A549 (cell line): ENCODE measurements around the gene MYDGF. TPM values are rescaled to one million over a fixed set of nuclear protein-coding genes. Genes with fewer than 3 reads are reported as not detected.

Source experiments
- ATAC-seq, 2 experiments: fragments of 200-7000 bp in 1 of 2; fragments of >200 bp in 1 of 2; cut with Nextera tagmentation in 1 of 2; cut with Tn5 transposase in 1 of 2; 3 replicates each; pipeline versions ENCODE4 v1.8.0 to v1.9.1; 2018 to 2020; ENCODE audit warnings: mild to moderate bottlenecking in 1 of 2, moderate library complexity in 1 of 2
- CTCF ChIA-PET: fragments of 300-600 bp; sonication (Branson Sonifier 250); formaldehyde crosslinking; extraction: SDS; loops from one replicate; lab custom pipeline; 2021; ENCODE audit warnings: antibody characterized with exemption, inconsistent platforms; lab: Yijun Ruan, JAX
- POLR2A ChIA-PET: fragments of 350-600 bp; formaldehyde crosslinking; extraction: SDS; loops from one replicate; lab custom pipeline; 2021; ENCODE audit warnings: antibody characterized with exemption, inconsistent platforms; lab: Yijun Ruan, JAX
- DNase-seq, 2 experiments: peaks; one replicate each; pipeline versions ENCODE4 v3.0.0 to v3.0.0-alpha.2; 2011 to 2016; ENCODE audit warnings: low read depth in 1 of 2, low spot score in 1 of 2
- FAIRE-seq: peaks from 2 replicates; lab custom pipeline; 2011; peaks lifted over from hg19 to GRCh38; lab: Jason Lieb, UNC
- H3K27ac ChIP-seq, 2 experiments: fragments of >200 bp; sonication (Bioruptor Twin); formaldehyde crosslinking; 3 replicates each; pipeline ENCODE4 v1.5.1; 2016 to 2017
- H3K4me1 ChIP-seq: fragments of >200 bp; sonication (Bioruptor Twin); formaldehyde crosslinking; 3 replicates; pipeline ENCODE4 v1.6.1; 2016
- H3K4me2 ChIP-seq: fragments of >200 bp; sonication (Bioruptor Twin); formaldehyde crosslinking; 3 replicates; pipeline ENCODE4 v1.6.1; 2016
- H3K4me3 ChIP-seq: fragments of >200 bp; sonication (Bioruptor Twin); formaldehyde crosslinking; 3 replicates; pipeline ENCODE4 v1.5.1; 2016
- H3K9me3 ChIP-seq: fragments of >200 bp; sonication (Bioruptor Twin); formaldehyde crosslinking; 3 replicates; pipeline ENCODE4 v1.6.1; 2016
- CEBPB ChIP-seq, 2 experiments: fragments of >200 bp in 1 of 2; sonication (Bioruptor Twin) in 1 of 2; formaldehyde crosslinking in 1 of 2; IDR thresholded peaks; 2 replicates each; pipeline ENCODE4 v1.6.1; 2012 to 2016
- E2F6 ChIP-seq: IDR thresholded peaks from 2 replicates; pipeline ENCODE4 v1.6.1; 2012; ENCODE audit warnings: low read depth, borderline replicate concordance
- FOSB ChIP-seq: fragments of 250-450 bp; sonication (Bioruptor Pico); IDR thresholded peaks from 2 replicates; pipeline ENCODE4 v1.5.0; 2020; ENCODE audit warnings: mild to moderate bottlenecking, moderate library complexity
- FOXS1 ChIP-seq: fragments of 250-450 bp; sonication (Bioruptor Pico); IDR thresholded peaks from 2 replicates; pipeline ENCODE4 v1.5.0; 2020; ENCODE audit warnings: mild to moderate bottlenecking, moderate library complexity
- HDAC2 ChIP-seq: fragments of 200-600 bp; sonication (generic); IDR thresholded peaks from 2 replicates; pipeline ENCODE4 v1.6.1; 2016
- HES2 ChIP-seq: fragments of >200 bp; sonication (Bioruptor Twin); formaldehyde crosslinking; IDR thresholded peaks from 2 replicates; pipeline ENCODE4 v1.6.1; 2016
- HMGXB4 ChIP-seq: fragments of 250-450 bp; sonication (Bioruptor Pico); IDR thresholded peaks from 2 replicates; pipeline ENCODE4 v1.5.0; 2021; ENCODE audit warnings: mild to moderate bottlenecking, moderate library complexity, borderline replicate concordance
- JUN ChIP-seq, 2 experiments: fragments of >200 bp; sonication (Bioruptor Twin); formaldehyde crosslinking; IDR thresholded peaks; 2 replicates in 1 of 2; 3 replicates in 1 of 2; pipeline ENCODE4 v1.6.1; 2016 to 2017
- NPAS2 ChIP-seq: fragments of 250-450 bp; sonication (Bioruptor Pico); IDR thresholded peaks from 2 replicates; pipeline ENCODE4 v1.8.0; 2022; ENCODE audit warnings: mild to moderate bottlenecking, moderate library complexity, borderline replicate concordance
- NR3C1 ChIP-seq: fragments of >200 bp; sonication (Bioruptor Twin); formaldehyde crosslinking; IDR thresholded peaks from 3 replicates; pipeline ENCODE4 v1.6.1; 2017
- POLR2A ChIP-seq: IDR thresholded peaks from 2 replicates; pipeline ENCODE4 v1.6.1; 2012; ENCODE audit warnings: mild to moderate bottlenecking, low read length
- RFX5 ChIP-seq: fragments of 450-650 bp; IDR thresholded peaks from 2 replicates; pipeline ENCODE4 v1.7.1; 2014; ENCODE audit warnings: antibody characterized with exemption, mild to moderate bottlenecking, moderate library complexity
- SMC3 ChIP-seq: fragments of >200 bp; sonication (Bioruptor Twin); formaldehyde crosslinking; IDR thresholded peaks from 3 replicates; pipeline ENCODE4 v1.6.1; 2018; ENCODE audit warnings: inconsistent platforms
- SREBF2 ChIP-seq: fragments of 450-650 bp; IDR thresholded peaks from 2 replicates; pipeline ENCODE4 v1.6.1; 2014; ENCODE audit warnings: mild to moderate bottlenecking, moderate library complexity
- TFCP2L1 ChIP-seq: fragments of 250-450 bp; sonication (Bioruptor Pico); IDR thresholded peaks from 2 replicates; pipeline ENCODE4 v1.5.0; 2021; ENCODE audit warnings: mild to moderate bottlenecking
- USF2 ChIP-seq: fragments of 450-650 bp; IDR thresholded peaks from 2 replicates; pipeline ENCODE4 v1.6.1; 2014; ENCODE audit warnings: antibody characterized with exemption
- ZC3H11A ChIP-seq: fragments of 450-650 bp; IDR thresholded peaks from 2 replicates; pipeline ENCODE4 v1.6.1; 2014; ENCODE audit warnings: antibody characterized with exemption, mild to moderate bottlenecking
- ZNF302 ChIP-seq: fragments of 250-450 bp; sonication (Bioruptor Pico); IDR thresholded peaks from 2 replicates; pipeline ENCODE4 v1.9.0; 2021; ENCODE audit warnings: inconsistent platforms, mild to moderate bottlenecking, moderate library complexity
- WGBS: methylation state at CpG from one replicate; pipeline ENCODE4 v1.1.6; 2017; ENCODE audit errors: missing lambda C conversion rate; 5-methylcytosine and 5-hydroxymethylcytosine counted together
- polyA plus RNA-seq, 4 experiments: library from polyadenylated mRNA; depleted of rRNA in 3 of 4; stranded (reverse); fragments of >200 nt; fragmentation: RNase III in 1 of 4; extraction: RNeasy Plus Mini Kit Qiagen cat#74134 plus additional on column Dnase treatment in 1 of 4; gene quantifications; 2 replicates in 3 of 4; 3 replicates in 1 of 4; pipeline ENCODE4 v1.2.3, GENCODE V29; 2011 to 2017
- TF ChIP-seq, protein P1 (sequence below): fragments of 250-450 bp; sonication (Bioruptor Pico); IDR thresholded peaks from 2 replicates; pipeline ENCODE4 v1.5.0; 2020; ENCODE audit warnings: low read depth, mild to moderate bottlenecking, moderate library complexity

Gene MYDGF
- polyA plus RNA-seq, 2 of the 4 experiments (the other 2 are of a cell fraction) = 62.1 to 107 TPM

DNA sequence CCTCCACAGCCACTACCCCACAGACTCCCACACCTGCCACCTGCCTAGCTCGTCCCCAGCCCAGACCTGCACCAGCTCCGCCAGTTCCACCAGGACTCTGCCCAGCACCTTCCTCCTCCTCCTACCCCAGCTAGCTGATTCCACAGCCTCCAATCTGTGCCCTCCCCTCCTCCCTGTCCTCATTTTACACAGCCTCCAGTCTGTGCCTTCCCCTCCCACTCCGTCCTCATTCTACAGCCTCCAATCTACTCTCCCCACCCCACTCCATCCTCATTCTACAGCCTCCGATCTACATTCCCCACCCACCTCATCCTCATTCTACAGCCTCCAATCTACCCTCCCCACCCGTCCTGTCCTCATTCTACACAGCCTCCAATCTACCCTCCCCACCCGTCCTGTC lies 7.3 kb downstream of the MYDGF start:
- TF ChIP-seq CEBPB (IDR thresholded peaks at IDR 0.05) (no peak), ZNF302 (CRISPR knock-in tag) (no peak), RFX5 (no peak), FOXS1 (CRISPR knock-in tag) (no peak), HMGXB4 (CRISPR knock-in tag) (no peak), TFCP2L1 (CRISPR knock-in tag) (no peak)
- no peak; a peak in 1 of 6 replicates for ATAC-seq
- CTCF ChIA-PET = no interaction called here

GRCh38 chr19:4662020-4662695 lies 8.0 kb downstream of the MYDGF start:
- H3K9me3 ChIP-seq = no peaks in the 10 kb centered on the region
- no peak overlapping the region for H3K4me2 ChIP-seq
- no peak overlapping the region for H3K4me3 ChIP-seq
- WGBS = 87% methylated on average over 20 of the region's 20 CpGs
- ATAC-seq = no peak
- CTCF ChIA-PET = interaction anchor here (0.6 kb wide), 1 partner anchor 78 kb away, joined by 3 read pairs; no protein-coding TSS in a partner anchor
- TF ChIP-seq NPAS2 (CRISPR knock-in tag) = no peak
- TF ChIP-seq, all 56 proteins: peak for 0
- Histone ChIP-seq H3K27ac (no peak overlapping the region), H3K4me1 (no peaks in the 10 kb centered on the region)
- DNase-seq (no peak), FAIRE-seq (no peak)
- POLR2A ChIA-PET = no interaction called here

More for the DNA sequence above, 7.3 kb downstream of the MYDGF start:
- no peaks in the 10 kb centered on the region for H3K9me3 ChIP-seq
- FAIRE-seq = no peak
- 91% methylated on average over 4 of the region's 6 CpGs for WGBS
- H3K4me3 ChIP-seq = no peak overlapping the region
- POLR2A ChIA-PET = no interaction called here
- no peak overlapping the region for H3K4me2 ChIP-seq
- no peaks in the 10 kb centered on the region for H3K4me1 ChIP-seq
- no peak for DNase-seq
- H3K27ac ChIP-seq = no peak overlapping the region

- TF ChIP-seq FOSB (CRISPR knock-in tag) = no peak
- no peak for TF ChIP-seq FOXS1 (CRISPR knock-in tag)
- TF ChIP-seq HDAC2 = no peak
- TF ChIP-seq POLR2A = no peak
- no peak for TF ChIP-seq NR3C1
- TF ChIP-seq, protein P1, sequence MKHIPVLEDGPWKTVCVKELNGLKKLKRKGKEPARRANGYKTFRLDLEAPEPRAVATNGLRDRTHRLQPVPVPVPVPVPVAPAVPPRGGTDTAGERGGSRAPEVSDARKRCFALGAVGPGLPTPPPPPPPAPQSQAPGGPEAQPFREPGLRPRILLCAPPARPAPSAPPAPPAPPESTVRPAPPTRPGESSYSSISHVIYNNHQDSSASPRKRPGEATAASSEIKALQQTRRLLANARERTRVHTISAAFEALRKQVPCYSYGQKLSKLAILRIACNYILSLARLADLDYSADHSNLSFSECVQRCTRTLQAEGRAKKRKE (CRISPR knock-in tag) = no peak
- no peak for TF ChIP-seq ZC3H11A
- TF ChIP-seq USF2 = no peak
- TF ChIP-seq SREBF2 = no peak
- no peak for TF ChIP-seq JUN (IDR thresholded peaks at IDR 0.05)
- no peak for TF ChIP-seq HES2
- TF ChIP-seq SMC3 = no peak
- no peak for TF ChIP-seq E2F6
- FAIRE-seq = no peak
- CTCF ChIA-PET = interaction anchor here (1.1 to 1.8 kb wide), 3 partner anchors 25 to 91 kb away, joined by 4 to 6 read pairs (median 5); no protein-coding TSS in a partner anchor
Measured at GRCh38 chr19:4660993-4661392, 9.1 kb downstream of the MYDGF start.

More at GRCh38 chr19:4660993-4661392, 9.1 kb downstream of the MYDGF start:
- DNase-seq = no peak
- H3K4me1 ChIP-seq = no peaks in the 10 kb centered on the region
- no peak overlapping the region for H3K4me2 ChIP-seq
- no peak overlapping the region for H3K4me3 ChIP-seq
- no peak overlapping the region for H3K27ac ChIP-seq
- 95% methylated on average over 4 of the region's 4 CpGs for WGBS
- POLR2A ChIA-PET = no interaction called here
- H3K9me3 ChIP-seq = no peaks in the 10 kb centered on the region
- ATAC-seq = peak in 1 of 2 experiments; percentile 12; a peak in 1 of 6 replicates
